Measurements from ENCODE around the gene BPIFB4.

The BPIFB4 gene

GRCh38 chr20:33059741-33060390 is 19.6 kb upstream of the BPIFB4 start:
- no peak for DNase-seq (ENCODE audit: low read depth)
- no peak for TF ChIP-seq CTCF (IDR thresholded peaks at IDR 0.05; ENCODE audit: low read depth, low read length, missing control alignments)

GRCh38 chr20:33061658-33062028 is 17.8 kb upstream of the BPIFB4 start:
- DNase-seq (ENCODE audit: low read depth): no peak
- TF ChIP-seq CTCF (IDR thresholded peaks at IDR 0.05; ENCODE audit: low read depth, low read length, missing control alignments): no peak
- H3K4me3 ChIP-seq (ENCODE audit: low read depth, low read length): no peak overlapping the region

More at GRCh38 chr20:33059741-33060390, 19.6 kb upstream of the BPIFB4 start:
- no peak overlapping the region for H3K4me3 ChIP-seq (ENCODE audit: low read depth, low read length)

- TF ChIP-seq CTCF (IDR thresholded peaks at IDR 0.05; ENCODE audit: low read depth, low read length, missing control alignments): no peak
- no peak for DNase-seq (ENCODE audit: low read depth)
- no peak overlapping the region for H3K4me3 ChIP-seq (ENCODE audit: low read depth, low read length)
Observed at GRCh38 chr20:33062105-33062824, 17.2 kb upstream of the BPIFB4 start.

GRCh38 chr20:33062825-33063149 is 16.7 kb upstream of the BPIFB4 start:
- TF ChIP-seq CTCF (IDR thresholded peaks at IDR 0.05; ENCODE audit: low read depth, low read length, missing control alignments): no peak
- no peak for DNase-seq (ENCODE audit: low read depth)
- H3K4me3 ChIP-seq (ENCODE audit: low read depth, low read length): no peak overlapping the region

- TF ChIP-seq CTCF (IDR thresholded peaks at IDR 0.05; ENCODE audit: low read depth, low read length, missing control alignments): no peak
- DNase-seq (ENCODE audit: low read depth): no peak
- no peak overlapping the region for H3K4me3 ChIP-seq (ENCODE audit: low read depth, low read length)
Observed at GRCh38 chr20:33063271-33063670, 16.2 kb upstream of the BPIFB4 start.

GRCh38 chr20:33064572-33065287 is 14.7 kb upstream of the BPIFB4 start:
- DNase-seq (ENCODE audit: low read depth): no peak
- no peak overlapping the region for H3K4me3 ChIP-seq (ENCODE audit: low read depth, low read length)
- TF ChIP-seq CTCF (IDR thresholded peaks at IDR 0.05; ENCODE audit: low read depth, low read length, missing control alignments): no peak

Data from GM12864 (cell line).